ENCODE data around the gene IL1RAPL1.

The IL1RAPL1 gene

DNA sequence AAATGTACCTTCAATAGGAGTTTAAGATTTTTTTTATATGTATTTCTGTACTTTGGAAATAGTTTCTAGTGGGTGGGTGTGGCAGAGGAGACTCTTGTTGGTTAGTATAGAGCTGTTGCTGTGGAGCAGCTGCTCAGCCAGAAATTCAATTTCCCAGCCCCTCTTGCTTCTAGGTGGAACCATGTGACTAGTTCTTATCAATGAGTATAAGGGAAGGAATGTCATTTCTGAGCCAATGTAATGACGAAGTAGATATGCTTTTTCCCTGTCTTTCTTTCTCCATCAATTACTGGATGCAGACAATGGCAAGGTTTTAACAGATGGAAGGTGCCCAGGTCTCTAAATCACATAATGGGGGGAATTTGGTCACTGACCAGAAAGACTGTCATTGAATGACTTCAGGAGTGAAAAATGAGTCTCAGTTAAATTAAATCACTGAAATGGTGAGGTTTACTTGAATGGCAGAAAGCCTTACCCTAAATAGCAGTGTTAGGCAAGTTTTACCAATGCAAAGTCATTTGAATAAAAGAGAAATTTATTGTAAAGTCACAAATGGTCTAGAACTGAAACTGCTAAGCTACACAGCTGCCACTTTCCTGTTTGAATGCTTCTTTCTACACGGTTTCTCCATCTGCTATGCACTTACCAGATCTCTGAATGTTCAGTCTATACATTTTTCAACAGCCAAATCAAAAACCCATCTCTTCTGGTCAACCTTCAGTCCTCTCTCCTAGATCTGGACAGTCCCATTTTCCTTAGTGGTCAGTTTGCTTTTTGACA is 832.7 kb downstream of the IL1RAPL1 start:
- H3K79me2 ChIP-seq (ENCODE audit: insufficient read depth, low read length) = no peaks in the 10 kb centered on the region
- no peak for DNase-seq
- no peak overlapping the region for H3K4me2 ChIP-seq (ENCODE audit: insufficient read depth, low read length)
- no peak overlapping the region for H3K27ac ChIP-seq (ENCODE audit: low read length)
- no peaks in the 10 kb centered on the region for H3K36me3 ChIP-seq (ENCODE audit: insufficient read depth, low read length)
- H2AFZ ChIP-seq (ENCODE audit: low read depth, low read length) = no peak overlapping the region
- H3K4me3 ChIP-seq (ENCODE audit: low read depth in 1 of 2, low read length in 2 of 2) = no peak overlapping the region
- no peaks in the 10 kb centered on the region for H3K27me3 ChIP-seq (ENCODE audit: insufficient read depth, low read length, poor library complexity)
- H3K9me3 ChIP-seq (ENCODE audit: insufficient read depth, low read length, severe bottlenecking) = no peaks in the 10 kb centered on the region
- no peak for ATAC-seq (ENCODE audit: insufficient read depth, low read depth)
- H3K9ac ChIP-seq (ENCODE audit: low read depth, low read length) = no peak overlapping the region
- no peaks in the 10 kb centered on the region for H3K4me1 ChIP-seq (ENCODE audit: insufficient read depth, low read length)
- no peaks in the 10 kb centered on the region for H4K20me1 ChIP-seq (ENCODE audit: insufficient read depth, low read length)
- TF ChIP-seq, protein P1, sequence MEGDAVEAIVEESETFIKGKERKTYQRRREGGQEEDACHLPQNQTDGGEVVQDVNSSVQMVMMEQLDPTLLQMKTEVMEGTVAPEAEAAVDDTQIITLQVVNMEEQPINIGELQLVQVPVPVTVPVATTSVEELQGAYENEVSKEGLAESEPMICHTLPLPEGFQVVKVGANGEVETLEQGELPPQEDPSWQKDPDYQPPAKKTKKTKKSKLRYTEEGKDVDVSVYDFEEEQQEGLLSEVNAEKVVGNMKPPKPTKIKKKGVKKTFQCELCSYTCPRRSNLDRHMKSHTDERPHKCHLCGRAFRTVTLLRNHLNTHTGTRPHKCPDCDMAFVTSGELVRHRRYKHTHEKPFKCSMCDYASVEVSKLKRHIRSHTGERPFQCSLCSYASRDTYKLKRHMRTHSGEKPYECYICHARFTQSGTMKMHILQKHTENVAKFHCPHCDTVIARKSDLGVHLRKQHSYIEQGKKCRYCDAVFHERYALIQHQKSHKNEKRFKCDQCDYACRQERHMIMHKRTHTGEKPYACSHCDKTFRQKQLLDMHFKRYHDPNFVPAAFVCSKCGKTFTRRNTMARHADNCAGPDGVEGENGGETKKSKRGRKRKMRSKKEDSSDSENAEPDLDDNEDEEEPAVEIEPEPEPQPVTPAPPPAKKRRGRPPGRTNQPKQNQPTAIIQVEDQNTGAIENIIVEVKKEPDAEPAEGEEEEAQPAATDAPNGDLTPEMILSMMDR (IDR thresholded peaks at IDR 0.05; ENCODE audit: borderline replicate concordance, extremely low read depth, low read length, poor library complexity, severe bottlenecking) = no peak
- no peak for TF ChIP-seq EZH2 (IDR thresholded peaks at IDR 0.05; ENCODE audit: borderline replicate concordance, low read depth, low read length, severe bottlenecking)

DNA sequence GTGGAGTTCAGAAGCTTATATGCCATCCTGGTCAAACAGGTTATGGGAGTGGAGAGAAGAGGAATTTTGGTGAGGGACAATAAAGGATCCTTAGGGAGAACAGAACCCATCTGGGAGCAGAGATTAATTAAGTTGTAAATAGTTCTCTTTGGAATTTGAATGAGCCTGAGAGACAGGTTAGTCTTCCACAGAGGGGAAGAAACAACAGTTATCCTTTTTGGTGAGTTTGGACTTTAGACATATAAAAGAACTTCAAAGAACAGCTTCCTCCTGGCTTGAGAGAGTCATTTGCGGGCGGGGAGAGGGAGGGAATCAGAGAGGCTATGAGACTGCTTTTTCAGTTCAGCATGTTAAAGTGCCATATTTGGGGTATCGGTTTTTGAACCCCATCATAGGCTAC is 834.8 kb downstream of the IL1RAPL1 start:
- ATAC-seq (ENCODE audit: insufficient read depth, low read depth) (no peak), DNase-seq (no peak)
- Histone ChIP-seq H3K79me2 (ENCODE audit: insufficient read depth, low read length) (no peaks in the 10 kb centered on the region), H2AFZ (ENCODE audit: low read depth, low read length) (no peak overlapping the region), H3K27ac (ENCODE audit: low read length) (no peak overlapping the region), H4K20me1 (ENCODE audit: insufficient read depth, low read length) (no peaks in the 10 kb centered on the region), H3K4me1 (ENCODE audit: insufficient read depth, low read length) (no peaks in the 10 kb centered on the region), H3K4me3 (ENCODE audit: low read depth in 1 of 2, low read length in 2 of 2) (no peak overlapping the region), H3K9ac (ENCODE audit: low read depth, low read length) (no peak overlapping the region), H3K4me2 (ENCODE audit: insufficient read depth, low read length) (no peak overlapping the region), H3K27me3 (ENCODE audit: insufficient read depth, low read length, poor library complexity) (no peaks in the 10 kb centered on the region), H3K36me3 (ENCODE audit: insufficient read depth, low read length) (no peaks in the 10 kb centered on the region), H3K9me3 (ENCODE audit: insufficient read depth, low read length, severe bottlenecking) (no peaks in the 10 kb centered on the region)
- TF ChIP-seq, protein P1 (IDR thresholded peaks at IDR 0.05; ENCODE audit: borderline replicate concordance, extremely low read depth, low read length, poor library complexity, severe bottlenecking) = no peak
- no peak for TF ChIP-seq EZH2 (IDR thresholded peaks at IDR 0.05; ENCODE audit: borderline replicate concordance, low read depth, low read length, severe bottlenecking)

DNA sequence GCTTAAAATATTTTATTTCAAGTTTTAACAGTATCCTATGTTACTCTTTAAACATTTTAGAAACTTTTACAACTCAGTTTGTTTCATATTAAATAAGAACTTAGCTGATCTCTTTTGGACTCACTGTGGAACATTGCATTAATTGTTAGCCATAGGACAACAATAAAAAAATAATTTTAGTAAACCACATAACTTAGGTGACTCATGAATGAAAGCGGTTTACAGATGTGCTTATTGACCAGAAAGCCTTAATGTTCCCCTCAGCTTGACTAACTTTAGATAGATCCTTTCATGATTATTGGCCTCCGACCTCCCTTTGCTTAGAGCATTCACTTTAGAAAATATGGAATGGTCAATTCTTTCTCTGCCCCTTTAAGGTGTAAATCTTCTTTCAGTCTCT is 844.6 kb downstream of the IL1RAPL1 start:
- no peak for DNase-seq
- Histone ChIP-seq H3K36me3 (ENCODE audit: insufficient read depth, low read length) (no peaks in the 10 kb centered on the region), H2AFZ (ENCODE audit: low read depth, low read length) (no peak overlapping the region), H3K4me2 (ENCODE audit: insufficient read depth, low read length) (no peak overlapping the region), H3K79me2 (ENCODE audit: insufficient read depth, low read length) (no peaks in the 10 kb centered on the region), H3K4me1 (ENCODE audit: insufficient read depth, low read length) (no peaks in the 10 kb centered on the region), H3K4me3 (ENCODE audit: low read depth in 1 of 2, low read length in 2 of 2) (no peak overlapping the region), H4K20me1 (ENCODE audit: insufficient read depth, low read length) (no peaks in the 10 kb centered on the region), H3K27ac (ENCODE audit: low read length) (no peak overlapping the region), H3K9ac (ENCODE audit: low read depth, low read length) (no peak overlapping the region), H3K9me3 (ENCODE audit: insufficient read depth, low read length, severe bottlenecking) (no peaks in the 10 kb centered on the region), H3K27me3 (ENCODE audit: insufficient read depth, low read length, poor library complexity) (no peaks in the 10 kb centered on the region)
- TF ChIP-seq, protein P1 (IDR thresholded peaks at IDR 0.05; ENCODE audit: borderline replicate concordance, extremely low read depth, low read length, poor library complexity, severe bottlenecking) = no peak
- no peak for TF ChIP-seq EZH2 (IDR thresholded peaks at IDR 0.05; ENCODE audit: borderline replicate concordance, low read depth, low read length, severe bottlenecking)
- ATAC-seq (ENCODE audit: insufficient read depth, low read depth) = no peak

Data from DND-41 (cell line).